Left ventricle myocardium superior (tissue), 1 donor: Measurements from ENCODE around the gene RILP. TPM values are rescaled to one million over a fixed set of nuclear protein-coding genes. Genes with fewer than 3 reads are reported as not detected.
A peak's percentile ranks its signal among the peaks of the same experiment; 100 is the strongest.

Source experiments
- ATAC-seq: fragments of 200-7000 bp; cut with Tn5 transposase; one replicate; pipeline ENCODE4 v1.9.1; 2020; ENCODE audit warnings: mild to moderate bottlenecking, moderate library complexity
- DNase-seq: peaks from one replicate; pipeline ENCODE4 v3.0.0-alpha.2; 2020
- intact Hi-C: fragments of 100-400 bp; cut with micrococcal nuclease; formaldehyde crosslinking; loops from one replicate; pipeline ENCODE4 v1.11.0; 2022
- total RNA-seq: library from RNA; stranded (reverse); fragmentation: NEBNext Ultra II Directional; extraction: Animal tissue kit (Norgen Biotek cat#: 25700); gene quantifications from one replicate; pipeline ENCODE4 v1.2.1, GENCODE V29; 2021
- donor health status: DM: no; HTN: yes; CAD: no; lungs with severe emphysema.

The RILP gene
- total RNA-seq, 1 donor from 2014 or later = 81.4 TPM

DNA sequence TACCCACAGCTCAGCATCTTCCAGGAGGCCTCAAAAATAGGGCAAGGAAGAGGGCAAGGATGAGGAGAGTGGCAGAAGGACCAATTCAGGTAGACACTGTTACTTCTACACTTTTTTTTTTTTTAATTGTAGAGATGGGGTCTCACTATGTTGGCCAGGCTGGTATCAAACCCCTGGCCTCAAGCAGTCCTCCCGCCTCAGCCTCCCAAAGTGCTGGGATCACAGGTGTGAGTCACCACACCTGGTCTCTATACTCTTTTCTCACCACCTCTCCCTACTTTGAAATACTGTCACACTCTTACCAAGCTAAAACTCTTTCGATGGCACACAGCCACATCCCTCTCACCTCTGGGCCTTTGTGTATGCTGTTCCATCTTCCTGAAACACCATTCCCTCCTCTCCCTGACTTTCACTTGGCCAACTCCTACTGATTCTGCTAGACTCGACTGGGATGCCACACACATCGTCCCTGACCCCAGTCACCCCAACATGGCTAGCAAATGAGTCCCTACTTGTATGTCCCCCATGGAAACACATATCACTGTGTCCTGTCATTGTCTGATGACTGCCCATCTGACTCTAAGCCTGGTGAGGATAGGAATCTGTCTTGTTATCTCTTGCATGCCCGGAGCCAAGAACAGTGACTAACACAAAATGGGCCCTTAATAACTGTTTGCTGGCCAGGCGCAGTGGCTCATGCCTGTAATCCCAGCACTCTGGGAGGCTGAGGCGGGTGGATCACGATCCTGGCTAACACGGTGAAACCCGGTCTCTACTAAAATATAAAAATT, 13.8 kb downstream of the RILP start:
- no peak for DNase-seq
- intact Hi-C loops = no loop called here
- ATAC-seq = peak; percentile 4

DNA sequence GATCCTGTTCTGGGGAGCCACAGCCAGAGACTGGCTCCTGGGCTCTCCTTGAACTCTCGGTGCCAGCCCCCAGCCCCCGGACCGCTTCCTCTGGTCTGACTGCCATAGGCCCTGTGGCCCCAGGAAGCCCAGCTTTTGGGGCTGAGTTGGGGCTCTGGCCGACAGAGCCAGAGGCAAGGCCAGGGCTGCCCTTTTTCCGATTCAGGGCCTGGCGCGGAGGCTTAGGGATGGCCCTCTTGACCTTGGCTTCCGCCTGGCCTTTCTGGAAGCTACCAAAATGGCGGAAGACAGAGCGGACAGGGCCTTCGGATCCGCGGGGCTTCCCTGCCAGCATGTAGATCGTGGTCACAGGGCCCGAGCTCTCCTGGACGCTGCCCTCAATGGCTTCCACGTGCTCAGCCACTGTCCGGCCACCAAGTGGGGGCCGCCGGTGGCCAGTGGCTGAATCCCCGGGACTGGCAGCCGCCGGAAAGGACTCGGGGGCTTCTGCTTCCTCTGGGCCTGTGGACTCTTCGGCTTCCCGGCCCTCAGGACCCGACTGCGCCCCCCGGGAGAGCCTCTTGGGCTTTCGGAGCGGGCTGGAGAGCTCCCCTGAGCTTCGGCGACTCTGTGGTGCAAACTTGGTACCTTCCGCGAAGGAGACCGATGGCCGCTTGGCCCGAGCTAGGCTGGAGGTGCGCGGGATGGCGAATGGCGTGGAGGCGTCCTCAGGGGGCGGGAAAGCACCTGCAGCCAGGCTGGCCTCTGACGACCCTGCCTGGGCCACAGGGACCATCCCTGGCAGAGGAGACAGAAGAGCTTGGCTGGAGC, 14.6 kb downstream of the RILP start:
- DNase-seq = no peak
- intact Hi-C loops = no loop called here

GRCh38 chr17:1630662-1631061, 19.0 kb downstream of the RILP start:
- ATAC-seq (no peak), DNase-seq (no peak)
- intact Hi-C loops = no loop called here

More for the DNA sequence above, 14.6 kb downstream of the RILP start:
- no peak for ATAC-seq

DNA sequence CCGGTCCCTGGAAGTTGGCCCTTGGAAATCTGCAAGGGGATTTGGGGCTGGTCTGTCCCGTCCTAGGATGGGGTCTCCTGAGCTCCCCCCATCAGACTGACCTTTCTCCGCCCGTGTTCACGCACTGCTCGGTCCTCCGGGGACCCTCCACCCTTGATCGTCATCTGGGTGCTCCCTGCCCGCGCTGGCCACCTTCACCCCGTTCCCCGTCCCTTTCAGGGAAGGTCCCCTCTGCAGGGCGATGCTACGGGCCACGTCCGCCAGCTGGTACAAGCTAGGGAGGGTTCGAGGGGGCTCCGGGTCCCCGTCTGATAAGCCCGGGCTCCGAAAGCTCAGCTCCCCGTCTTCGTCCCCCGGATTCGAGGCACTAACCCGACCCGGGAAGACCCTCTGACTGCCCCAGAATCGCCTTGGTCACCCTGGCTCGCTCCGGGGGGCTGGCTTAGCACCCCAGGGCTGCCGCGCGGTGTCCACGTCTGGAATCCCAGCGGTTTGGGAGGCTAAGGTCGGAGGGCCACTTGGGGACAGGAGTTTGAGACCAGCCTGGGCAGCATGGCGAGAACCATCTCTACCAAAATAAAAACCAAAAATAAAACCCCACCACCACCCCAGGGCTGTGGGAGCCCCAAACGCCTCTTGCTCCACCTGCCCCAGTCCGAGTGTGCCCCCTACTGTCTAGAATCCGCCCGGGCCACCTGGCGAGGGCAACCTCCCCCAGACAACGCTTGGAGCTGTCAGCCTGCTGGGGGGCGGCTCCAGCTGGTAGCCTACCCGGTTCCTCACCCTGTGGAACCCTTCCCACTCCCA, 20.0 kb downstream of the RILP start:
- ATAC-seq (peak; percentile 6), DNase-seq (peak; percentile 68)
- intact Hi-C loops = loop anchor here (5.0 kb wide), 1 partner anchor 52 kb away; no protein-coding TSS in a partner anchor

DNA sequence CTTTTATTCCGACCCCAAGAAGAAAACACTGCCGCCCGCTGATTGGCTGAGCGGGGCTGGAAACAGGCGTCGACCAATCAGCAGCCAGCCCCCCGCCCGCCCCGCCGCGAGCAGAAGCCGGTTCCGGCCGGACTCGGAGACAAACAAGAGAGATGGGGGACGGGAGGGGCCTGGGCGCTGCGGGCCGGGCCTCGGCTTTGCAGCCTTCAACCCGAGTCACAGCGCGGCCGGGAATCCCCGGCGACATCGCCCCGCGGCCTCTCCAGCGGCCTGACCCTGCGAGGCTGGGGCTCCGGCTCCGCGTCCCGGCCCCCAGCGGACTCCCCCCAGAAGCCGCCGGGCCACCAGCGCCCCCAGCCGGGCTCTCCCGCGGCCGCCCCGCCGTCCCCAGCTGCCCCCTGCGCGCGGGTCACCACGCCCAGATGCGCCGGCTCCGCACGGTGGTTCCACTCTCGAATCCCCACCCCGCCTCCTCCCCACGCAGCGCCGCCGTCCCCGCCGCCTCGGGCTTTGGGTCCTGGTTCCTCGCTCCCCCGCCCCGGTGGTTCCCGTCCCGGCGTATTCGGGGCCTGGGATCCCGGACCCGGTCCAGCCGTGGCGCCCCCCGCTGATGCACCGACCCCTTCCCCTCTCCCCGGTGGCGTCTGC, 20.7 kb downstream of the RILP start:
- ATAC-seq (peak; percentile 90), DNase-seq (peak; percentile 95)
- intact Hi-C loops = loop anchor here (5.0 kb wide), 1 partner anchor 52 kb away; no protein-coding TSS in a partner anchor

DNA sequence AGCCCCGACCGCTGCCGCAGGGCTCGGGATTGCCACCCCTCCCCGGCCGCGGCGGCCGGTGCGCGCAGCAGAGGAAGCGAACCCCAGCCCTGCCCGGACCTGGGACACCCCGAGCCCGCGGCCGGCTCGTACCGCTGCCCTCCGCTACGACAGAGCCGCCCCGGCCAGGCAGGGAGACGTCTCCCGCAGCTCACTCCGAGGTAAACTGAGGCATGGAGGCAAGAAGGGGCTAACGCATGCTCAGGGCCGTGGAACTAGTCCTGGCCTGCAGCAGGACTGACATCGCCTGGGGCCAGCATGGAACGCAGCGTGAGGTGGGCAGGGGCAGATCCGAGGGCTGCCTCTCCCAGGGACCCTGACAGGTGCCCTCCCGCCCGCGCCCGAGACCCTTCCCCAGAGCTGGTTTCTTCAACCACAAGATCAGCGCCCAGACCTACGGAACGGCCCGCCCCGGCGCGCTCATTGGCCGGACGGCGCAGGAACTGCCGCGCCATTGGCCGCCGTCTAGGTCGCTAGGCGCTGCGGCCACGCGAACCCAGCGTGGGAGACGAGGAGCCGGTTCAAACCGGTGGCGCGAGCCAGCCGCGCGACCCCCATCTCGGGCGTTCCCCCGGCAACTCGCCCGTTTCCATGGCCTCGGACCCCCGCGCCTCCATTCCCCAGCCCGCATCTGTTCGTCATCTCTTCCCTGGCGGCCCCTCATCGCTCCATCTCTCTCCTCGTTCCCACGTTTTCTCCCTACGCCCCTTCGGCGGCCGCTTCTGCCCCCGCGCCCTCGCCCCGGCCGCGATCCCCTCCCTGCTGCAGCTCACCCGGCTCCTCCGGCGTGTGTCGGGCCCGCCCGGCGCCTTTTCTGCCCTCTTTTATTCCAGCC, 21.4 kb downstream of the RILP start, which contains the start of gene SLC43A2:
Gene SLC43A2 (minus strand): TSS at position 853 of the 874 bp plus-strand sequence. CDS start 960 bp downstream, outside the sequence.
- intact Hi-C loops = loop anchor here (5.0 kb wide), 1 partner anchor 51 kb away; no protein-coding TSS in a partner anchor
- ATAC-seq (peak; percentile 91), DNase-seq (peak; percentile 90)

- peak; percentile 46 for DNase-seq
- intact Hi-C loops = loop anchor here (5.0 kb wide), 1 partner anchor 50 kb away; no protein-coding TSS in a partner anchor
- ATAC-seq = peak; percentile 1
These were observed 22.3 kb downstream of the RILP start for GRCh38 chr17:1627182-1627981.

DNA sequence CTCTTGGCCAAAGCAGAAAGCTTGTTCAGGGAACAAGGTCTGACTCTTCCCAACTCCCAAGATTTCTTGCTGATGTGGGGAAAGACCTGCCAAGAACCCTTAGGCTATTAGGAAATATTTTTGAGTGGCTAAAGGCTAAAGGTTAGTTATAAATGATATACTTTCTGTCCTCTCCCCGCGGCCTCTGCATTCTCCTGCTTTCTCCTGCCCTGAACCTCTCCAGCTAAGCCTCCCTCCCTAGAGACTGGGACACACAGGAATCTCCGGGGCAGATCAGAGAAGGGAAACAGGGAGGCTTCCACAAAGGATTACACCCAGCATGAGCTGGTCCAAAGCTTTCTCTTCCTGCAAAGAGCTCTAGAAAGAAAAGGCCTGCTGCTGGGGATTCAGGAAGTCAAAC, 23.3 kb downstream of the RILP start:
- ATAC-seq (no peak), DNase-seq (no peak)
- intact Hi-C loops = loop anchor here (5.0 kb wide), 1 partner anchor 49 kb away; no protein-coding TSS in a partner anchor

- no peak for DNase-seq
- no peak for ATAC-seq
- intact Hi-C loops = loop anchor here (5.0 kb wide), 1 partner anchor 48 kb away; no protein-coding TSS in a partner anchor
These were observed 24.1 kb downstream of the RILP start for GRCh38 chr17:1625581-1625980.

DNA sequence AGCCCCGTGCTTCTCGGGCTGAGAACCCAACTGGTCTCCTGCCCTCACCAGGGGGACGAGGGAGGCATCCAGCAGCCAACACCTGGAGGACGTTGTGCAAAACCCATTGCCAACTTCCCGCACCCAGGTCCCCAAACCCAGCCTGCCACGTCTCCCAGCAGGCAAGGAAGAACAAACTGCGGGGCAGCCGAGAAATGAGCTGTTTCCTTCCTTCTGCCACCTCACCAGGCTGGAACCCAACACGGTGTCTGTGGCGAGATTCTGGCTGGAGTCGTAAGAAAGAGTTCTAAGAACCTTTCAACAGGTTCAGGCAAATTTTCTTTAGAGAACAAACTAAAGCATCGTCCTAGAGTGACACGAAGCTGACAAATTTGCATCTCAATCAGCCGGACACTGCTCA, 24.6 kb downstream of the RILP start:
- no peak for DNase-seq
- intact Hi-C loops = loop anchor here (5.0 kb wide), 1 partner anchor 48 kb away; no protein-coding TSS in a partner anchor

DNA sequence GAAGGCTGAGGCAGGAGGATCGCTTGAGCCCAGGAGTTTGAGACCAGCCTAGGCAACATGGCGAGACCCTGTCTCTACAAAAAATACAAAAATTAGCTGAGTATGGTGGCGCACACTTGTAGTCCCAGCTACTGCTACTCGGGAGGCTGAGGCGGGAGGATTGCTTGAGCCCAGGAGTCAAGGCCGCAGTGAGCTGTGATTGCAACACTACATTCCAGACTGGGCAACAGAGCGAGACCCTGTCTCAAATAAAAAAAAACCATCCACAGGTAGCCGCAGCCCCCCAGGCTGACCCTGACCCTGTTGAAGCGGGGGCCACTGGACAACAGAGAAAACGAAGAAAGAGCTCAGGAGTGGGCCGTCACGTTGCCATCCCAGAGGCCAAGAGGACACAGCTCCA, 25.0 kb downstream of the RILP start:
- ATAC-seq (no peak), DNase-seq (no peak)
- intact Hi-C loops = loop anchor here (5.0 kb wide), 1 partner anchor 47 kb away; no protein-coding TSS in a partner anchor

More for the DNA sequence above, 24.6 kb downstream of the RILP start:
- no peak for ATAC-seq

DNA sequence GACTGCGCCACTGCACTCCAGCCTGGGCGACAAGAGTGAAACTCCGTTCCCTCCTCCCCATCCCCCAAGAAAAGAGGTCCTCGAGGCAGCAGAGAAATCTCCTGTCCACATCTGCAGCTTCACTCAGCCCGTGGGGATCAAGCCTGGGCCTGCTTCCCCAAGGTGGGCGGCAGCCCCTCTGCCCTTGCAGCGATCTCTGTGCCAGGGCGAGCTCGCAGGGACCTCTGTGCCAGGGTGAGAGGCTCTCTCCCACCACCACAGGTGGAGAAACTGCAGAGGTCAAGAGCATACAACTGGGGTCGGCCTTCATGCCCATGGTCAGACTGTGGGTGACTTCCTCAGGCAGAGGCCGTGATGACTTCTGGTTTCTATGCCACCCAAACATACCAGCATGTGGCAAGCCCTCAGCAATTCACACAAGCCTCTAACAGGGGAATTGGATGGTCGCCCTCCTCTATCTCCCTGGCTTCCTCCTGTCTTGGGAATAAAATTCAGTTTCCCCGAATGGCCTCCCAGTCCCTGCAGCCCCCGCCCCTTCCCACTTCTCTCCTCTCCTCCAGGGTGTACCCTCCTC, 26.5 kb downstream of the RILP start:
- ATAC-seq (no peak), DNase-seq (no peak)
- intact Hi-C loops = no loop called here

GRCh38 chr17:1621273-1621954, 28.3 kb downstream of the RILP start:
- no peak for ATAC-seq
- intact Hi-C loops = no loop called here
- no peak for DNase-seq

DNA sequence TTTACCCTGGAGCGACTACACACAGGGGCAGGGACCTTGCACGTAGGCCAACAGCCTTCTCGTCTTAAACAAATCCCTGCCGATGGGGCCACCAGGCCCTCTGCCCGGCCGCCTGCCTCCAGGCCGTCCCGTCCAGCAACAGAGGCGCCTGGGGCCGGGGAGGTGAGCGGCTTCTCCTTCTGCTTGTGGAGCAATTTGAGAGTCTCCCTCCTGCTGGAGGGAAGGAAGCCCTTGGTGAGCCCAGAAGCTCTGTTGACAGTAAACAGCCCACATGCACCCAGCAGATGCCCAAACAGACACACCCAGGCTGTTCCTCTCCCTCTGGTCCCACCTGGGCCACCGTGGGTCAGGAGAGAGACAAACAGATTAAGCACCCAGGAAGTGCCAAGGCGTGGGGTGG, 29.2 kb downstream of the RILP start:
- DNase-seq (no peak), ATAC-seq (no peak)
- intact Hi-C loops = no loop called here

GRCh38 chr17:1617620-1618174, 32.0 kb downstream of the RILP start:
- ATAC-seq = peak; percentile 74
- no peak for DNase-seq
- intact Hi-C loops = no loop called here
